Gastrocnemius medialis (tissue), 4 donors: Measurements from ENCODE around the gene AFAP1L2. TPM values are rescaled to one million over a fixed set of nuclear protein-coding genes. Genes with fewer than 3 reads are reported as not detected.

Experiments used
- ATAC-seq, 2 donors: fragments of 150-250 bp; one replicate each; pipeline ENCODE4 v1.9.1; 2016
- DNase-seq, 2 donors: peaks; one replicate each; pipeline ENCODE4 v3.0.0-alpha.2; 2019
- H3K27ac ChIP-seq, 4 donors: fragments of 200-600 bp; sonication (generic); 1 replicate in 1 of 4; 2 replicates in 3 of 4; pipeline ENCODE4 v1.5.1; 2016 to 2018; ENCODE audit warnings: mild to moderate bottlenecking in 2 of 4, moderate library complexity in 1 of 4
- H3K27me3 ChIP-seq, 3 donors: fragments of 200-600 bp; sonication (generic) in 2 of 3; 1 replicate in 1 of 3; 2 replicates in 2 of 3; pipeline versions ENCODE4 v1.5.1 to v1.6.0; 2016 to 2019; ENCODE audit warnings: mild to moderate bottlenecking in 1 of 3, moderate library complexity in 1 of 3
- H3K36me3 ChIP-seq, 2 donors: fragments of 200-600 bp; sonication (generic) in 1 of 2; one replicate each; pipeline ENCODE4 v1.5.1; 2017 to 2018
- H3K4me1 ChIP-seq, 2 donors: fragments of 200-600 bp; sonication (generic) in 1 of 2; one replicate each; pipeline ENCODE4 v1.5.1; 2016 to 2017; ENCODE audit warnings: mild to moderate bottlenecking in 2 of 2
- H3K4me3 ChIP-seq, 4 donors: fragments of 200-600 bp; sonication (generic) in 3 of 4; 1 replicate in 1 of 4; 2 replicates in 3 of 4; pipeline ENCODE4 v1.5.1; 2016 to 2019; ENCODE audit warnings: mild to moderate bottlenecking in 2 of 4
- H3K9me3 ChIP-seq, 3 donors: fragments of 200-600 bp; sonication (generic) in 2 of 3; 1 replicate in 1 of 3; 2 replicates in 2 of 3; pipeline ENCODE4 v1.5.1; 2016 to 2019
- POLR2A ChIP-seq, 2 donors: fragments of 450-650 bp; IDR thresholded peaks; one replicate each; pipeline ENCODE4 v1.6.1; 2017; ENCODE audit warnings: antibody characterized with exemption in 2 of 2, mild to moderate bottlenecking in 2 of 2, moderate library complexity in 2 of 2
- in situ Hi-C, 4 donors: fragments of 200-750 bp; cut with MboI; loops; one replicate each; pipeline versions ENCODE4 v1.15.0 to v1.8.0; 2017; ENCODE audit warnings: low sequenced_read_pairs in 4 of 4
- intact Hi-C: fragments of 100-400 bp; cut with DNase I; formaldehyde crosslinking; loops from one replicate; pipeline ENCODE4 v1.15.1; 2023; ENCODE audit warnings: low total_unique reads
- total RNA-seq, 4 donors: library from RNA; depleted of rRNA; stranded (reverse); fragments of >200 nt; gene quantifications; one replicate each; pipeline versions ENCODE4 v1.1.0 to v1.2.3, GENCODE V29; 2016
- TF ChIP-seq, protein P1 (sequence below), 5 experiments: fragments of 450-650 bp in 3 of 5; fragments of 200-600 bp in 2 of 5; sonication (generic) in 2 of 5; IDR thresholded peaks in 4 of 5; conservative IDR thresholded peaks in 1 of 5; 1 replicate in 4 of 5; 2 replicates in 1 of 5; pipeline ENCODE4 v1.5.1; 2016 to 2019; ENCODE audit warnings: antibody characterized with exemption in 5 of 5, mild to moderate bottlenecking in 3 of 5, moderate library complexity in 3 of 5

The AFAP1L2 gene
- total RNA-seq, 4 donors from 2014 or later = 1.3 to 3.5 (median 2.1) TPM

DNA sequence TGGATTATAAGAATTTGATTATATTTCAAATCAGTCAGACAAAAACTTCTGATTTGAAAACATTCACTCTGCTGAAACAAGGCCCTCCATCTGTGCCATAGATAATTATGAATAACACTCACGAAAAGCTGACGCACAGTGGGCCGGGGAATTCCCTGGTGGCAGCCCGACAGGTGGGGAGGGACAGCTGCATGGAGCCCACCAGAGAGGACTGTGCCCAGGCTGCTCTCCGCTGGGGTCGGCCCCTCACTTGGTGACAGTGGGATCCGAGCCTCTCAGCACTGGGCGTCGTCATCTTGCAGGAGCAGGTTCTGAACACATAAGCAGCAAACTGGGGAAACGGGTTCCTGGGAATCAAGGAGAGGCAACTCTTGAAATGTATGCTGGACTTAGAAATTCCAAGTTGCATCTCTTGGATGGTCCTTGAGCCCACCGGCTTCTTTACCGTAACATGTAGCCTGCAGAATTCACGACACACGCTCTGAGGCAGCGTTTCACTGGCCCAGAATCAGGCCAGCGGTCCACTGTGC lies 41.4 kb downstream of the AFAP1L2 start:
- in situ Hi-C loops = no loop called here
- H3K27me3 ChIP-seq = peaks cover 0 to 2% (median 0%) of the 10 kb centered on the region in 3 donors
- no peak for DNase-seq
- ATAC-seq = no peak
- no peaks in the 10 kb centered on the region for H3K4me1 ChIP-seq
- TF ChIP-seq, protein P1, sequence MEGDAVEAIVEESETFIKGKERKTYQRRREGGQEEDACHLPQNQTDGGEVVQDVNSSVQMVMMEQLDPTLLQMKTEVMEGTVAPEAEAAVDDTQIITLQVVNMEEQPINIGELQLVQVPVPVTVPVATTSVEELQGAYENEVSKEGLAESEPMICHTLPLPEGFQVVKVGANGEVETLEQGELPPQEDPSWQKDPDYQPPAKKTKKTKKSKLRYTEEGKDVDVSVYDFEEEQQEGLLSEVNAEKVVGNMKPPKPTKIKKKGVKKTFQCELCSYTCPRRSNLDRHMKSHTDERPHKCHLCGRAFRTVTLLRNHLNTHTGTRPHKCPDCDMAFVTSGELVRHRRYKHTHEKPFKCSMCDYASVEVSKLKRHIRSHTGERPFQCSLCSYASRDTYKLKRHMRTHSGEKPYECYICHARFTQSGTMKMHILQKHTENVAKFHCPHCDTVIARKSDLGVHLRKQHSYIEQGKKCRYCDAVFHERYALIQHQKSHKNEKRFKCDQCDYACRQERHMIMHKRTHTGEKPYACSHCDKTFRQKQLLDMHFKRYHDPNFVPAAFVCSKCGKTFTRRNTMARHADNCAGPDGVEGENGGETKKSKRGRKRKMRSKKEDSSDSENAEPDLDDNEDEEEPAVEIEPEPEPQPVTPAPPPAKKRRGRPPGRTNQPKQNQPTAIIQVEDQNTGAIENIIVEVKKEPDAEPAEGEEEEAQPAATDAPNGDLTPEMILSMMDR (IDR thresholded peaks at IDR 0.05 in 4 of 5, conservative IDR thresholded peaks at IDR 0.05 in 1 of 5) = no peak
- TF ChIP-seq POLR2A (IDR thresholded peaks at IDR 0.05) = no peak
- H3K27ac ChIP-seq = no peak overlapping the region
- H3K36me3 ChIP-seq = no peaks in the 10 kb centered on the region
- intact Hi-C loops = no loop called here
- H3K4me3 ChIP-seq = no peak overlapping the region
- no peaks in the 10 kb centered on the region for H3K9me3 ChIP-seq

DNA sequence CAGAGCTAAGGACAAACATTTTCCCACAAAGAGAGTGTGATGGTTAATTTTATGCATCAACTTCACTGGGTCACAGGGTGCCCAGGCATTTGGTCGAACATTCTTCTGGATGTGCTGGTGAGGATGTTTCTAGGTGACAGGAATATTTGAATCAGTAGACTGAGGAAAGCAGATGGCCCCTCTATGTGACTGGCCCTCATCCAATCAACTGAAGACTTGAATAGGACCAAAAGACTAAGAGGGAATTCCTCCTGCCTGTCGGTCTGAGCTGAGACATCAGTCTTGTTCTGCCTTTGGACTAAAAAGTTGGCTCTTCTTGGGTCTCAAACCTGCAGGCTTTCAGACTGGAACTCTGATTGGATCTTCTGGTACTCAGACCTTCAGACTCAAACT lies 44.4 kb downstream of the AFAP1L2 start:
- no peak for TF ChIP-seq POLR2A (IDR thresholded peaks at IDR 0.05)
- TF ChIP-seq, protein P1 (IDR thresholded peaks at IDR 0.05 in 4 of 5, conservative IDR thresholded peaks at IDR 0.05 in 1 of 5) = no peak
- no peak for DNase-seq
- Histone ChIP-seq H3K9me3 (no peaks in the 10 kb centered on the region), H3K27me3 (peaks cover 0 to 2% (median 0%) of the 10 kb centered on the region in 3 donors), H3K36me3 (no peaks in the 10 kb centered on the region), H3K27ac (no peak overlapping the region), H3K4me3 (no peak overlapping the region), H3K4me1 (peaks cover 5 to 11% of the 10 kb centered on the region in 2 donors)
- in situ Hi-C loops = no loop called here
- no peak for ATAC-seq
- intact Hi-C loops = no loop called here

DNA sequence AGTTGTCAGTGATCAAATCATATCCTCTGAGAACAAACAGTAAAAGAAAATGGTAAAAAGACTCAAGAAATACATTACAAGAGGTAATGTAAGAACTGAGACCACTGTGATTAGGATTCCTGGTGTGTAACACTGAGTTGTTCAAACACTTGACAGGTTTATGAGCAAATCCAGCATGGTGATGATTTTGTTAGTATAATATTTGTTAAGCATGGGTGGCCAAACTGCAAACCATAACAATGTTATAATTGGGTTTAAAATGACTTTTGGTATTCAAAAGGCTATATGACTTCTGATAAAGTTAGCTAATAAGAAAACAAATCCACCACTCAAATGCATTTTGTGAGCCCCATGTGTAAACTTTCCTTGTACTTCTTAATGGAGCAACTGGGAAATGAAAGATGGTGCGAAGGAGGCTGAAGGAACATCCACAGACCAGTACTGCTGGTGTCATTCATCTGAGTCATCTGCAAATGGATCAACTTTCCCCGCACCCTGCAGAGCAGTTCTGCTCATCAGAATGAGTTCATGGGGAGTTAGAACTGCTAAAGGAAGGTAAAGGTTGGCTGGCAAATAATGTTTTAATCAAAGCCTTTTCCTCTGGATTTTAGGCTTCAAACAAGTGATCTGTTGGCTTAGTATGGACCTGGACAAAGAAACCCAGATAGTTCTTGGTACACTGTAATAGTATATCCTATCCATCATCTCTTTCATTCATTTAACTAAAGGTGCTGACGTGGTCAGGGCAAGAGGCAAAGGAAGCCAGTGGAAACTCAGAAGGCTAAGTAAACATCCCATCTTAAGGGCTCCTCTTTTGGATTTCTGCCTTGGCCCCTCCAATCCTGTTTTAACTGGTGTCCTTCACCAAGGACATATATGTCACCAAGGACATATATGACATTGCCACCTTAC lies 45.0 kb downstream of the AFAP1L2 start:
- ATAC-seq (no peak), DNase-seq (no peak)
- no peak overlapping the region for H3K27ac ChIP-seq
- H3K27me3 ChIP-seq = peaks cover 0 to 2% (median 0%) of the 10 kb centered on the region in 3 donors
- H3K9me3 ChIP-seq = no peaks in the 10 kb centered on the region
- no peaks in the 10 kb centered on the region for H3K36me3 ChIP-seq
- TF ChIP-seq, protein P1 (IDR thresholded peaks at IDR 0.05 in 4 of 5, conservative IDR thresholded peaks at IDR 0.05 in 1 of 5) = no peak
- no peak for TF ChIP-seq POLR2A (IDR thresholded peaks at IDR 0.05)
- intact Hi-C loops (no loop called here), in situ Hi-C loops (no loop called here)
- no peak overlapping the region for H3K4me3 ChIP-seq
- H3K4me1 ChIP-seq = peaks cover 5 to 11% of the 10 kb centered on the region in 2 donors

DNA sequence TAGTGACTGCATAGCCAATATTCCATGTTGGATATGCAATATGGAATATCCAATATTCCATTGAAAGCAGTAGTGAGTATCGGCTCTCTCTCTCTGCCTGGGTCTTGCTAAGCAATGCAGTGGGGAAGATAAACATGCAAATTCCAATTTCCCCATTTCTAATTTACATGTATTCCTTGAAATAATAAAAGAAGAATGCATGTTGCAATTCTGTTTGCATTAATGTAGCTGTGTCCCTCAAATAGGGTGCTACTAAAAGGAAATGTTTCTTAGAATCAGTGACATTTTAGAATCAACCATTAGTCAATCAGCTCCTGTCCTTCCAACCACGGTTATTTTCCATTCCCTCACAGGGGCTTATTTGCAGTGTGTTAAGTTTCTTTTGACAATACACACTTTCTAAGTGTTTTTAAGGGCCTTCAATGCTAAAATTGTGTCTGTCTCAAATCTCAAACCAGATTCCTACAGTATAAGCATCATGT lies 46.7 kb downstream of the AFAP1L2 start:
- no peak overlapping the region for H3K27ac ChIP-seq
- ATAC-seq (no peak), DNase-seq (no peak)
- no peak overlapping the region for H3K4me3 ChIP-seq
- no peak for TF ChIP-seq POLR2A (IDR thresholded peaks at IDR 0.05)
- TF ChIP-seq, protein P1 (IDR thresholded peaks at IDR 0.05 in 4 of 5, conservative IDR thresholded peaks at IDR 0.05 in 1 of 5) = no peak
- no peaks in the 10 kb centered on the region for H3K36me3 ChIP-seq
- in situ Hi-C loops (no loop called here), intact Hi-C loops (no loop called here)
- H3K27me3 ChIP-seq = no peaks in the 10 kb centered on the region
- H3K9me3 ChIP-seq = no peaks in the 10 kb centered on the region
- peaks cover 5 to 11% of the 10 kb centered on the region in 2 donors for H3K4me1 ChIP-seq
